Neutrophil (primary cell): Measurements from ENCODE around the gene CATSPER3.

Experiments
- H3K27ac ChIP-seq: fragments of 200-600 bp; sonication (generic); 2 replicates; pipeline ENCODE4 v1.5.1; 2016; ENCODE audit warnings: mild to moderate bottlenecking, moderate library complexity
- H3K27me3 ChIP-seq: fragments of 200-600 bp; sonication (generic); 2 replicates; pipeline ENCODE4 v1.6.0; 2016; ENCODE audit warnings: mild to moderate bottlenecking
- H3K36me3 ChIP-seq: fragments of 200-600 bp; sonication (generic); 2 replicates; pipeline ENCODE4 v1.5.1; 2017
- H3K4me1 ChIP-seq, 2 experiments: fragments of 200-600 bp in 1 of 2; sonication (generic) in 1 of 2; 1 replicate in 1 of 2; 2 replicates in 1 of 2; pipeline versions ENCODE4 v1.5.1 to v1.6.1; 2013 to 2016; ENCODE audit warnings: low read depth in 1 of 2, low read length in 1 of 2, mild to moderate bottlenecking in 1 of 2, moderate library complexity in 1 of 2; ENCODE audit not compliant: control insufficient read depth in 1 of 2, insufficient read depth in 1 of 2
- H3K4me3 ChIP-seq, 2 experiments: fragments of 200-600 bp in 1 of 2; sonication (generic) in 1 of 2; 1 replicate in 1 of 2; 2 replicates in 1 of 2; pipeline ENCODE4 v1.5.1; 2013 to 2016; ENCODE audit warnings: low read depth in 1 of 2, low read length in 1 of 2, mild to moderate bottlenecking in 1 of 2, moderate library complexity in 1 of 2
- H3K9me3 ChIP-seq: fragments of 200-600 bp; sonication (generic); 2 replicates; pipeline ENCODE4 v1.5.1; 2016
- TF ChIP-seq, protein P1 (sequence below): fragments of 200-600 bp; sonication (generic); IDR thresholded peaks from 2 replicates; pipeline ENCODE4 v1.5.1; 2016; ENCODE audit warnings: antibody characterized with exemption

The CATSPER3 gene

GRCh38 chr5:135027697-135028615, 60.2 kb downstream of the CATSPER3 start:
- Histone ChIP-seq H3K4me3 (no peak overlapping the region), H3K27ac (no peak overlapping the region), H3K36me3 (no peaks in the 10 kb centered on the region), H3K9me3 (no peaks in the 10 kb centered on the region), H3K27me3 (peaks cover 100% of the 10 kb centered on the region), H3K4me1 (peaks cover 16 to 18% of the 10 kb centered on the region in 2 experiments)
- TF ChIP-seq, protein P1, sequence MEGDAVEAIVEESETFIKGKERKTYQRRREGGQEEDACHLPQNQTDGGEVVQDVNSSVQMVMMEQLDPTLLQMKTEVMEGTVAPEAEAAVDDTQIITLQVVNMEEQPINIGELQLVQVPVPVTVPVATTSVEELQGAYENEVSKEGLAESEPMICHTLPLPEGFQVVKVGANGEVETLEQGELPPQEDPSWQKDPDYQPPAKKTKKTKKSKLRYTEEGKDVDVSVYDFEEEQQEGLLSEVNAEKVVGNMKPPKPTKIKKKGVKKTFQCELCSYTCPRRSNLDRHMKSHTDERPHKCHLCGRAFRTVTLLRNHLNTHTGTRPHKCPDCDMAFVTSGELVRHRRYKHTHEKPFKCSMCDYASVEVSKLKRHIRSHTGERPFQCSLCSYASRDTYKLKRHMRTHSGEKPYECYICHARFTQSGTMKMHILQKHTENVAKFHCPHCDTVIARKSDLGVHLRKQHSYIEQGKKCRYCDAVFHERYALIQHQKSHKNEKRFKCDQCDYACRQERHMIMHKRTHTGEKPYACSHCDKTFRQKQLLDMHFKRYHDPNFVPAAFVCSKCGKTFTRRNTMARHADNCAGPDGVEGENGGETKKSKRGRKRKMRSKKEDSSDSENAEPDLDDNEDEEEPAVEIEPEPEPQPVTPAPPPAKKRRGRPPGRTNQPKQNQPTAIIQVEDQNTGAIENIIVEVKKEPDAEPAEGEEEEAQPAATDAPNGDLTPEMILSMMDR, result no peak

DNA sequence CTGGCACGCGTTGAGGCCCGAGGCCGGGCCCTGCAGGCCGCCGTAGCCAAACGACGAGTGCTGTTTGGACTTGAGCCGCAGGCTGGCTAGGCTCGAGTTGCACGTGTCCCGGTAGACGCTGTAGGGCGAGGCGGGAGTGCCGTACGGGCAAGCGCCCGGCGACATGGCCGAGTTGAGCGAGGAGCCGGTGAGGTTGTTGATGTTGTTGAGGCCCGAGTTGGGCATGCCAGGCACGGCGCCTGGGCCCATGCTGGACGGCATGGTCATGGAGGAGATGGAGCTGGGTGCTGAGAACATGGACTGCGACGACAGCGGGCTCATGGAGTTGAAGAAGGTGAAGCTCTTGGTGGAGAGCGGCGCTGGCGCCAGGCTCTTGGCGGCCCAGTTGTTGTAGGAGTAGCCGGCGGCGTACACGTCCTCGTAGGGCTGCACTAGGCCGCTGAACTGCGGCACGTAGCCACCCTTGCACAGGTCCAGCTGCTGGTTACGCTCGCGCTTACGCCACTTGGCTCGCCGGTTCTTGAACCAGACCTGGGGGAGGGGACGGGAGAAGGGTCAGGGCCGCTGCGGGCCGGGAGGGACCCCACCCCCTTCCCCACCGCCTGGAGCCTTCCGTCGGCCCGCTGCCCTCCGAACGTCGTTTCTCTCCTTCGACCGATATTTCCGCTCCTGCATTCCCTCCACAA, 61.2 kb downstream of the CATSPER3 start:
- Histone ChIP-seq H3K27ac (no peak overlapping the region), H3K4me3 (no peak overlapping the region), H3K27me3 (peaks cover 100% of the 10 kb centered on the region), H3K36me3 (no peaks in the 10 kb centered on the region), H3K4me1 (peaks cover 20 to 25% of the 10 kb centered on the region in 2 experiments), H3K9me3 (no peaks in the 10 kb centered on the region)
- TF ChIP-seq, protein P1, result no peak

DNA sequence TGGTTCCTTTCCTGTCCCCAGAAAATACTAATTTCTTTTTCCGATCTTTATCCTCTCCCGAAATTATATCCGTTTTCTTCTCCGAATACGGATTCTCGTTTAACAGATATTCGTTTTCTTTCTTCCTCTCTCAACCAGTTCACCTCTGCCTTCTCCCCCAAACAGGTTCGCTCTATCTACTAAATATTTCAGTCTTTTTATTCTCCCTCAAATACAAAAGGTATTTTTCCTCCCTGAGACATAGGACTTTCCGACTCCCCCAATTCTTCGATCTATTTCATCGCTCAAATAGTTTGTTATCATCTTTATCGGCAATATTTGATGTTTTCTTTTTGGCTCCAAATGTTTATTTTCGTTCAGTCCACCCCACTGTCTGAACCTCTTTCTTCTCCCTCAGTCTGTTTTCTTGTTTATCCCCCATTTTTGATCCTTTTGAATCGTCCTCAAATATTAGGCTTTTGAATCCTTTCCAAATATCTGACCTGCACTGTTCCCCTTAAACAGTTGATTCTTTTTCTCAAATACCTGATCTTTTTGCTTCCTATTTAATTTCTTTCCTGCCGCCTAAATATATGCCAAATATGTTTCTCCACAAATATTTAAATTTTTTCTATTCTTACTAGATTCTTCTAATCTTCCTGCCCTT, 61.9 kb downstream of the CATSPER3 start:
- H3K9me3 ChIP-seq, result no peaks in the 10 kb centered on the region
- peaks cover 20 to 30% of the 10 kb centered on the region in 2 experiments for H3K4me1 ChIP-seq
- TF ChIP-seq, protein P1, result no peak
- H3K4me3 ChIP-seq, result no peak overlapping the region
- peaks cover 100% of the 10 kb centered on the region for H3K27me3 ChIP-seq
- H3K36me3 ChIP-seq, result no peaks in the 10 kb centered on the region
- no peak overlapping the region for H3K27ac ChIP-seq

GRCh38 chr5:135030123-135030955, 62.6 kb downstream of the CATSPER3 start:
- H3K27ac ChIP-seq, result no peak overlapping the region
- H3K4me3 ChIP-seq, result no peak overlapping the region
- H3K36me3 ChIP-seq, result no peaks in the 10 kb centered on the region
- peaks cover 100% of the 10 kb centered on the region for H3K27me3 ChIP-seq
- no peaks in the 10 kb centered on the region for H3K9me3 ChIP-seq
- TF ChIP-seq, protein P1, result no peak
- peaks cover 20 to 30% of the 10 kb centered on the region in 2 experiments for H3K4me1 ChIP-seq
